A549 (cell line): ENCODE data around the gene SZT2. TPM values are rescaled to one million over a fixed set of nuclear protein-coding genes. Genes with fewer than 3 reads are reported as not detected.

Experiments
- ATAC-seq, 2 experiments: fragments of 200-7000 bp in 1 of 2; fragments of >200 bp in 1 of 2; cut with Nextera tagmentation in 1 of 2; cut with Tn5 transposase in 1 of 2; 3 replicates each; pipeline versions ENCODE4 v1.8.0 to v1.9.1; 2018 to 2020; ENCODE audit warnings: mild to moderate bottlenecking in 1 of 2, moderate library complexity in 1 of 2
- CTCF ChIA-PET: fragments of 300-600 bp; sonication (Branson Sonifier 250); formaldehyde crosslinking; extraction: SDS; loops from one replicate; lab custom pipeline; 2021; ENCODE audit warnings: antibody characterized with exemption, inconsistent platforms; lab: Yijun Ruan, JAX
- POLR2A ChIA-PET: fragments of 350-600 bp; formaldehyde crosslinking; extraction: SDS; loops from one replicate; lab custom pipeline; 2021; ENCODE audit warnings: antibody characterized with exemption, inconsistent platforms; lab: Yijun Ruan, JAX
- DNase-seq, 2 experiments: peaks; one replicate each; pipeline versions ENCODE4 v3.0.0 to v3.0.0-alpha.2; 2011 to 2016; ENCODE audit warnings: low read depth in 1 of 2, low spot score in 1 of 2
- FAIRE-seq: peaks from 2 replicates; lab custom pipeline; 2011; peaks lifted over from hg19 to GRCh38; lab: Jason Lieb, UNC
- H3K27ac ChIP-seq, 2 experiments: fragments of >200 bp; sonication (Bioruptor Twin); formaldehyde crosslinking; 3 replicates each; pipeline ENCODE4 v1.5.1; 2016 to 2017
- H3K4me1 ChIP-seq: fragments of >200 bp; sonication (Bioruptor Twin); formaldehyde crosslinking; 3 replicates; pipeline ENCODE4 v1.6.1; 2016
- H3K4me2 ChIP-seq: fragments of >200 bp; sonication (Bioruptor Twin); formaldehyde crosslinking; 3 replicates; pipeline ENCODE4 v1.6.1; 2016
- H3K4me3 ChIP-seq: fragments of >200 bp; sonication (Bioruptor Twin); formaldehyde crosslinking; 3 replicates; pipeline ENCODE4 v1.5.1; 2016
- H3K9me3 ChIP-seq: fragments of >200 bp; sonication (Bioruptor Twin); formaldehyde crosslinking; 3 replicates; pipeline ENCODE4 v1.6.1; 2016
- CBX2 ChIP-seq: fragments of 200-600 bp; sonication (generic); IDR thresholded peaks from 2 replicates; pipeline ENCODE4 v1.6.1; 2016; ENCODE audit warnings: low read depth, mild to moderate bottlenecking, borderline replicate concordance
- ESRRA ChIP-seq: fragments of 150-350 bp; IDR thresholded peaks from 2 replicates; pipeline ENCODE4 v1.6.1; 2014; ENCODE audit warnings: mild to moderate bottlenecking, low read length, borderline replicate concordance
- FOSB ChIP-seq: fragments of 250-450 bp; sonication (Bioruptor Pico); IDR thresholded peaks from 2 replicates; pipeline ENCODE4 v1.5.0; 2020; ENCODE audit warnings: mild to moderate bottlenecking, moderate library complexity
- FOSL2 ChIP-seq, 2 experiments: fragments of 450-650 bp in 1 of 2; fragments of >200 bp in 1 of 2; sonication (Bioruptor Twin) in 1 of 2; formaldehyde crosslinking; IDR thresholded peaks; 2 replicates each; pipeline versions ENCODE4 v1.5.0 to v1.6.1; 2016 to 2020; ENCODE audit warnings: mild to moderate bottlenecking in 1 of 2, moderate library complexity in 1 of 2
- GATA3 ChIP-seq: IDR thresholded peaks from 2 replicates; pipeline ENCODE4 v1.6.1; 2012; ENCODE audit warnings: borderline replicate concordance
- HOXB5 ChIP-seq: fragments of 250-450 bp; sonication (Bioruptor Pico); IDR thresholded peaks from 2 replicates; pipeline ENCODE4 v1.5.0; 2020; ENCODE audit warnings: mild to moderate bottlenecking, moderate library complexity
- JUNB ChIP-seq: fragments of >200 bp; sonication (Bioruptor Twin); formaldehyde crosslinking; IDR thresholded peaks from 2 replicates; pipeline ENCODE4 v1.6.1; 2016
- MAFK ChIP-seq: fragments of 450-650 bp; IDR thresholded peaks from 2 replicates; pipeline ENCODE4 v1.6.1; 2014; ENCODE audit not compliant: partially characterized antibody
- MAZ ChIP-seq: fragments of 150-350 bp; IDR thresholded peaks from 2 replicates; pipeline ENCODE4 v1.6.1; 2014; ENCODE audit warnings: antibody characterized with exemption, low read depth, low read length, borderline replicate concordance
- MYC ChIP-seq: IDR thresholded peaks from 2 replicates; pipeline ENCODE4 v1.6.1; 2012; ENCODE audit warnings: mild to moderate bottlenecking, inconsistent platforms, low read length, improper control_type of control experiment, borderline replicate concordance
- NFE2L2 ChIP-seq: fragments of 150-350 bp; conservative IDR thresholded peaks from 2 replicates; pipeline ENCODE4 v1.6.1; 2014; ENCODE audit warnings: low read length
- NR3C1 ChIP-seq: fragments of >200 bp; sonication (Bioruptor Twin); formaldehyde crosslinking; IDR thresholded peaks from 3 replicates; pipeline ENCODE4 v1.6.1; 2017
- SREBF2 ChIP-seq: fragments of 450-650 bp; IDR thresholded peaks from 2 replicates; pipeline ENCODE4 v1.6.1; 2014; ENCODE audit warnings: mild to moderate bottlenecking, moderate library complexity
- ZFP36 ChIP-seq: fragments of 450-650 bp; IDR thresholded peaks from 2 replicates; pipeline ENCODE4 v1.6.1; 2014; ENCODE audit warnings: borderline replicate concordance; ENCODE audit not compliant: partially characterized antibody
- WGBS: methylation state at CpG from one replicate; pipeline ENCODE4 v1.1.6; 2017; ENCODE audit errors: missing lambda C conversion rate; 5-methylcytosine and 5-hydroxymethylcytosine counted together
- polyA plus RNA-seq, 4 experiments: library from polyadenylated mRNA; depleted of rRNA in 3 of 4; stranded (reverse); fragments of >200 nt; fragmentation: RNase III in 1 of 4; extraction: RNeasy Plus Mini Kit Qiagen cat#74134 plus additional on column Dnase treatment in 1 of 4; gene quantifications; 2 replicates in 3 of 4; 3 replicates in 1 of 4; pipeline ENCODE4 v1.2.3, GENCODE V29; 2011 to 2017
- TF ChIP-seq, protein P1 (sequence below): fragments of >200 bp; sonication (Bioruptor Twin); formaldehyde crosslinking; IDR thresholded peaks from 3 replicates; pipeline ENCODE4 v1.5.1; 2016
- TF ChIP-seq, protein P2 (sequence below): IDR thresholded peaks from 2 replicates; pipeline ENCODE4 v1.6.1; 2012
- TF ChIP-seq, protein P3 (sequence below): fragments of 250-450 bp; sonication (Bioruptor Pico); IDR thresholded peaks from 2 replicates; pipeline ENCODE4 v1.5.0; 2021; ENCODE audit warnings: mild to moderate bottlenecking, moderate library complexity, borderline replicate concordance
- TF ChIP-seq, protein P4 (sequence below): IDR thresholded peaks from 2 replicates; pipeline ENCODE4 v1.6.1; 2012

SZT2 gene
- polyA plus RNA-seq, 2 of the 4 experiments (the other 2 are of a cell fraction): 6.1 to 6.5 TPM

DNA sequence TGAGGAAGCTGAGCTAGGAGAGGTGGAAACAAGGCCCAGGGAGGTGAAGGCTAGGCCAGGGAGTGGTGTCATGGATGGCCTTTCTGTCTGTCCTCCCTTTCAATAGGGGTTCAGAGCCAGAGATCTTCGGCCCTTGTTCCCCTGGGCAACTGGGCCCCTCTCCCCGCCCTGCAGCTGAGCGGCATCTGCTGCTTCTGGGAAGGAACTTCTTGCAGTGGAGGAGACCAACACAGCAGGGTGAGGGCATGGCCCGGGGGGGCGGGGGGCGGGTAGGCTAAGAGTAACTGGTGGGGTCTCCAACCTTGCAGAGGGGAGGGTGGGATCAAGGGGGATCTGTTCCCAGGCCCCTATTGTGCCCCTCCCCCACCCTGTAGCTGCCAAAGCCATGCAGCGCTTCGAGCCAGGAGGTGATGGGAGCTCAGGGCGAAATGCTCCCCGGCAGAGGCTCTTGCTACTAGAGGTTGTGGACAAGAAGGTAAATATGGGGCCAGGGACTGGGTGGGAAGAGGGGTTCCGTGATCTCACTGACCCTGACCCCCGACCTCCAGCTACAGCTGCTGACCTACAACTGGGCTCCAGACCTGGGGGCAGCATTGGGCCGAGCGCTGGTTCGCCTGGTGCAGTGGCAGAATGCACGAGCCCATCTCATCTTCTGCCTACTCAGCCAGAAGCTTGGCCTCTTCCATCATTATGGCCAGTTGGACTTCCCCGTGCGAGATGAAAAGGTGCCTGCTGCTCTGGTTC, 52.4 kb downstream of the SZT2 start:
- ATAC-seq: no peak
- 96% methylated on average over 13 of the region's 18 CpGs for WGBS
- H3K4me1 ChIP-seq: no peaks in the 10 kb centered on the region
- no peak overlapping the region for H3K4me2 ChIP-seq
- CTCF ChIA-PET: interaction anchor here (1.4 kb wide), 1 partner anchor 27 kb away, joined by 3 read pairs; no protein-coding TSS in a partner anchor
- TF ChIP-seq JUNB: no peak
- TF ChIP-seq ESRRA: no peak
- TF ChIP-seq, protein P1, sequence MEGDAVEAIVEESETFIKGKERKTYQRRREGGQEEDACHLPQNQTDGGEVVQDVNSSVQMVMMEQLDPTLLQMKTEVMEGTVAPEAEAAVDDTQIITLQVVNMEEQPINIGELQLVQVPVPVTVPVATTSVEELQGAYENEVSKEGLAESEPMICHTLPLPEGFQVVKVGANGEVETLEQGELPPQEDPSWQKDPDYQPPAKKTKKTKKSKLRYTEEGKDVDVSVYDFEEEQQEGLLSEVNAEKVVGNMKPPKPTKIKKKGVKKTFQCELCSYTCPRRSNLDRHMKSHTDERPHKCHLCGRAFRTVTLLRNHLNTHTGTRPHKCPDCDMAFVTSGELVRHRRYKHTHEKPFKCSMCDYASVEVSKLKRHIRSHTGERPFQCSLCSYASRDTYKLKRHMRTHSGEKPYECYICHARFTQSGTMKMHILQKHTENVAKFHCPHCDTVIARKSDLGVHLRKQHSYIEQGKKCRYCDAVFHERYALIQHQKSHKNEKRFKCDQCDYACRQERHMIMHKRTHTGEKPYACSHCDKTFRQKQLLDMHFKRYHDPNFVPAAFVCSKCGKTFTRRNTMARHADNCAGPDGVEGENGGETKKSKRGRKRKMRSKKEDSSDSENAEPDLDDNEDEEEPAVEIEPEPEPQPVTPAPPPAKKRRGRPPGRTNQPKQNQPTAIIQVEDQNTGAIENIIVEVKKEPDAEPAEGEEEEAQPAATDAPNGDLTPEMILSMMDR: no peak
- TF ChIP-seq, all 56 proteins: peak for 0
- POLR2A ChIA-PET: no interaction called here
- no peaks in the 10 kb centered on the region for H3K9me3 ChIP-seq
- no peak for DNase-seq
- FAIRE-seq: no peak
- no peak overlapping the region for H3K27ac ChIP-seq
- H3K4me3 ChIP-seq: no peak overlapping the region

DNA sequence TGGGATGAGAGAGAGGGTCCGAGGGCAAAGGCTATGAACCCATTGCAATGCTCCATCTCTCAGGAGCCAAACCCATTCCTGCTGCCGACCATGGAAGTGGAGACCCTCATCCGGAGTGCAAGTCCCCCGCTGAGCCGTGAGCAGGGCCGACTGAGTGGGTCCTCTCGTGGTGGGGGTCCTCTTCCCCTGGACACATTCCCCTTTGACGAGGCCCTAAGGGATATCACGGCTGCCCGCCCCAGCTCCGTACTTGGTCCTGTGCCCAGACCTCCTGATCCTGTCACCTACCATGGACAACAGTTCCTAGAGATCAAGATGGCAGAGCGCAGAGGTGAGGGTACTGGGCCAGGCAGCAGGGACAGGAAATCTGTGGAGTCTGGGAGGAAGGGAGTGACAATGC, 53.1 kb downstream of the SZT2 start:
- 84% methylated on average over 6 of the region's 12 CpGs for WGBS
- no peak overlapping the region for H3K4me2 ChIP-seq
- no peaks in the 10 kb centered on the region for H3K9me3 ChIP-seq
- H3K4me3 ChIP-seq: no peak overlapping the region
- TF ChIP-seq MAFK (no peak), CBX2 (no peak), GATA3 (no peak), NFE2L2 (no peak), MYC (no peak), FOSL2 (IDR thresholded peaks at IDR 0.05) (no peak), FOSL2 (CRISPR knock-in tag; IDR thresholded peaks at IDR 0.05) (no peak), ZFP36 (no peak), MAZ (no peak), NR3C1 (no peak), FOSB (CRISPR knock-in tag) (no peak), HOXB5 (CRISPR knock-in tag) (no peak), SREBF2 (no peak)
- TF ChIP-seq, protein P2, sequence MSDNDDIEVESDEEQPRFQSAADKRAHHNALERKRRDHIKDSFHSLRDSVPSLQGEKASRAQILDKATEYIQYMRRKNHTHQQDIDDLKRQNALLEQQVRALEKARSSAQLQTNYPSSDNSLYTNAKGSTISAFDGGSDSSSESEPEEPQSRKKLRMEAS: no peak
- TF ChIP-seq, protein P3, sequence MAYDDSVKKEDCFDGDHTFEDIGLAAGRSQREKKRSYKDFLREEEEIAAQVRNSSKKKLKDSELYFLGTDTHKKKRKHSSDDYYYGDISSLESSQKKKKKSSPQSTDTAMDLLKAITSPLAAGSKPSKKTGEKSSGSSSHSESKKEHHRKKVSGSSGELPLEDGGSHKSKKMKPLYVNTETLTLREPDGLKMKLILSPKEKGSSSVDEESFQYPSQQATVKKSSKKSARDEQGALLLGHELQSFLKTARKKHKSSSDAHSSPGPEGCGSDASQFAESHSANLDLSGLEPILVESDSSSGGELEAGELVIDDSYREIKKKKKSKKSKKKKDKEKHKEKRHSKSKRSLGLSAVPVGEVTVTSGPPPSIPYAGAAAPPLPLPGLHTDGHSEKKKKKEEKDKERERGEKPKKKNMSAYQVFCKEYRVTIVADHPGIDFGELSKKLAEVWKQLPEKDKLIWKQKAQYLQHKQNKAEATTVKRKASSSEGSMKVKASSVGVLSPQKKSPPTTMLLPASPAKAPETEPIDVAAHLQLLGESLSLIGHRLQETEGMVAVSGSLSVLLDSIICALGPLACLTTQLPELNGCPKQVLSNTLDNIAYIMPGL (CRISPR knock-in tag): no peak
- TF ChIP-seq, protein P4, sequence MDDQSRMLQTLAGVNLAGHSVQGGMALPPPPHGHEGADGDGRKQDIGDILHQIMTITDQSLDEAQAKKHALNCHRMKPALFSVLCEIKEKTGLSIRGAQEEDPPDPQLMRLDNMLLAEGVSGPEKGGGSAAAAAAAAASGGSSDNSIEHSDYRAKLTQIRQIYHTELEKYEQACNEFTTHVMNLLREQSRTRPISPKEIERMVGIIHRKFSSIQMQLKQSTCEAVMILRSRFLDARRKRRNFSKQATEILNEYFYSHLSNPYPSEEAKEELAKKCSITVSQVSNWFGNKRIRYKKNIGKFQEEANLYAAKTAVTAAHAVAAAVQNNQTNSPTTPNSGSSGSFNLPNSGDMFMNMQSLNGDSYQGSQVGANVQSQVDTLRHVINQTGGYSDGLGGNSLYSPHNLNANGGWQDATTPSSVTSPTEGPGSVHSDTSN: no peak
- POLR2A ChIA-PET: no interaction called here
- no peak for DNase-seq
- no peak for FAIRE-seq
- ATAC-seq: no peak
- no peaks in the 10 kb centered on the region for H3K4me1 ChIP-seq
- H3K27ac ChIP-seq: no peak overlapping the region
- CTCF ChIA-PET: no interaction called here
